K562 (cell line): ENCODE measurements around the gene PIK3R2. TPM values are rescaled to one million over a fixed set of nuclear protein-coding genes. Genes with fewer than 3 reads are reported as not detected.

Experiments
- ATF1 ChIP-seq, 2 experiments: fragments of 450-650 bp in 1 of 2; IDR thresholded peaks; 2 replicates each; pipeline ENCODE4 v1.6.1; 2016; ENCODE audit warnings: missing compliant biosample characterization in 1 of 2, missing genetic modification characterization in 1 of 2
- BACH1 ChIP-seq: fragments of 200-800 bp; sonication (Bioruptor generic); IDR thresholded peaks from 2 replicates; pipeline ENCODE4 v1.6.1; 2016; ENCODE audit warnings: missing genetic modification characterization, missing compliant biosample characterization
- CEBPG ChIP-seq, 3 experiments: fragments of 200-800 bp in 1 of 3; sonication (Bioruptor generic) in 1 of 3; sonication (generic) in 1 of 3; formaldehyde crosslinking in 1 of 3; IDR thresholded peaks in 2 of 3; conservative IDR thresholded peaks in 1 of 3; 2 replicates each; pipeline versions ENCODE4 v1.6.1 to v1.8.0; 2016 to 2022; ENCODE audit warnings: missing compliant biosample characterization in 2 of 3, missing genetic modification characterization in 2 of 3, mild to moderate bottlenecking in 1 of 3, missing genetic modification reagents in 1 of 3
- FOXK2 ChIP-seq, 2 experiments: fragments of 450-650 bp; IDR thresholded peaks in 1 of 2; conservative IDR thresholded peaks in 1 of 2; 2 replicates each; pipeline ENCODE4 v1.6.1; 2016; ENCODE audit warnings: low read depth in 2 of 2, mild to moderate bottlenecking in 1 of 2
- FOXP1 ChIP-seq: sonication (generic); formaldehyde crosslinking; IDR thresholded peaks from 2 replicates; pipeline ENCODE4 v1.8.0; 2022; ENCODE audit warnings: mild to moderate bottlenecking, missing genetic modification reagents
- GTF2A2 ChIP-seq: IDR thresholded peaks from 2 replicates; pipeline ENCODE4 v1.6.1; 2016; ENCODE audit warnings: mild to moderate bottlenecking, missing genetic modification characterization, missing compliant biosample characterization
- HCFC1 ChIP-seq: IDR thresholded peaks from 2 replicates; pipeline ENCODE4 v1.6.1; 2012; ENCODE audit warnings: low read depth, low read length, improper control_type of control experiment
- IRF1 ChIP-seq: sonication (generic); formaldehyde crosslinking; IDR thresholded peaks from 2 replicates; pipeline ENCODE4 v1.8.0; 2022; ENCODE audit warnings: missing genetic modification reagents, mild to moderate bottlenecking, borderline replicate concordance
- MBD2 ChIP-seq: sonication (generic); IDR thresholded peaks from 2 replicates; pipeline ENCODE4 v1.6.1; 2016; ENCODE audit warnings: low read depth, borderline replicate concordance
- NR1H2 ChIP-seq: sonication (generic); formaldehyde crosslinking; IDR thresholded peaks from 2 replicates; pipeline ENCODE4 v1.4.0; 2020; ENCODE audit warnings: mild to moderate bottlenecking, missing genetic modification reagents
- PRPF4 ChIP-seq: fragments of 200-400 bp; formaldehyde crosslinking; IDR thresholded peaks from one replicate; pipeline ENCODE4 v1.6.1; 2017; ENCODE audit warnings: low read length, low read depth, mild to moderate bottlenecking; ENCODE audit not compliant: insufficient read depth, poor library complexity, severe bottlenecking
- RAD21 ChIP-seq, 2 experiments: fragments of 250-450 bp in 1 of 2; fragments of 450-650 bp in 1 of 2; sonication (Bioruptor Pico) in 1 of 2; formaldehyde crosslinking in 1 of 2; IDR thresholded peaks in 1 of 2; conservative IDR thresholded peaks in 1 of 2; 2 replicates each; pipeline versions ENCODE4 v1.4.0 to v1.8.0; 2020 to 2022; ENCODE audit warnings: mild to moderate bottlenecking in 2 of 2, moderate library complexity in 1 of 2
- RBM39 ChIP-seq: fragments of 200-400 bp; formaldehyde crosslinking; optimal IDR thresholded peaks from 2 replicates; pipeline ENCODE3; 2018; ENCODE audit warnings: low read depth, low read length
- RFX7 ChIP-seq: fragments of 250-450 bp; sonication (Bioruptor Pico); IDR thresholded peaks from 2 replicates; pipeline ENCODE4 v1.5.1; 2021; ENCODE audit warnings: mild to moderate bottlenecking
- RHOXF2B ChIP-seq: fragments of 250-450 bp; sonication (Bioruptor Pico); conservative IDR thresholded peaks from 2 replicates; pipeline ENCODE4 v1.5.1; 2021
- SMAD1 ChIP-seq: fragments of 150-350 bp; IDR thresholded peaks from 2 replicates; pipeline ENCODE4 v1.6.1; 2014; ENCODE audit warnings: low read length, low read depth; ENCODE audit not compliant: partially characterized antibody
- ZNF24 ChIP-seq: fragments of 450-650 bp; IDR thresholded peaks from 2 replicates; pipeline ENCODE4 v1.6.1; 2016
- ZNF384 ChIP-seq: IDR thresholded peaks from 2 replicates; pipeline ENCODE4 v1.6.1; 2012; ENCODE audit warnings: low read depth, low read length, improper control_type of control experiment
- polyA plus RNA-seq, 8 experiments: library from polyadenylated mRNA; depleted of rRNA in 4 of 8; stranded (reverse) in 5 of 8; unstranded in 3 of 8; fragments of >200 nt; fragmentation: Nextera tagmentation in 2 of 8; fragmentation: Illumina TruSeq in 1 of 8; extraction: Ambion mirVana in 2 of 8; extraction: Trizol in 1 of 8; gene quantifications; 2 replicates each; pipeline versions ENCODE4 v1.2.1 to v1.2.3, GENCODE V29; 2011 to 2014; ENCODE audit warnings: inconsistent platforms in 1 of 8, missing spikeins in 1 of 8
- total RNA-seq, 7 experiments: library from RNA; depleted of rRNA in 6 of 7; stranded (reverse); fragments of >200 nt in 6 of 7; fragmentation: Illumina TruSeq in 2 of 7; extraction: Trizol in 2 of 7; gene quantifications; 2 replicates each; pipeline versions ENCODE4 v1.2.1 to v1.2.3, GENCODE V29; 2011 to 2021; ENCODE audit warnings: low replicate concordance in 1 of 7
- TF ChIP-seq, protein P1 (sequence below): fragments of 450-650 bp; formaldehyde crosslinking; IDR thresholded peaks from 2 replicates; pipeline ENCODE4 v1.4.0; 2022; ENCODE audit warnings: missing genetic modification characterization
- TF ChIP-seq, protein P2 (sequence below): fragments of 450-650 bp; IDR thresholded peaks from 2 replicates; pipeline ENCODE4 v1.6.1; 2014; ENCODE audit warnings: low read depth, mild to moderate bottlenecking, moderate library complexity, borderline replicate concordance
- TF ChIP-seq, protein P3 (sequence below): fragments of 250-450 bp; sonication (Bioruptor Pico); IDR thresholded peaks from 2 replicates; pipeline ENCODE4 v1.5.0; 2021
- TF ChIP-seq, protein P4 (sequence below), 3 experiments: IDR thresholded peaks in 2 of 3; conservative IDR thresholded peaks in 1 of 3; 2 replicates each; pipeline ENCODE4 v1.5.1; 2011 to 2012; ENCODE audit warnings: low read length in 3 of 3, mild to moderate bottlenecking in 3 of 3, control low read depth in 2 of 3, improper control_type of control experiment in 1 of 3, inconsistent platforms in 1 of 3, low read depth in 1 of 3, mixed read lengths in 1 of 3, moderate library complexity in 1 of 3; ENCODE audit not compliant: insufficient read depth in 2 of 3

PIK3R2 gene
- total and polyA plus RNA-seq, 9 of the 15 experiments (the other 6 are each of a cell fraction or from before 2014, with no cell fraction given), result 0.39 to 37.9 (median 5.3) TPM

GRCh38 chr19:18152442-18152816, 534 bp upstream of the PIK3R2 start (continued):
- TF ChIP-seq RBM39 (no peak), CEBPG (CRISPR knock-in tag; IDR thresholded peaks at IDR 0.05) (no peak), CEBPG (tag; conservative IDR thresholded peaks at IDR 0.05 in 1 of 2, IDR thresholded peaks at IDR 0.05 in 1 of 2) (no peak), RAD21 (CRISPR knock-in tag; conservative IDR thresholded peaks at IDR 0.05 in 1 of 2, IDR thresholded peaks at IDR 0.05 in 1 of 2) (peak; percentile 44 to 50), GTF2A2 (tag) (no peak), PRPF4 (no peak), MBD2 (0 out of 2 replicates have a peak, but pooled peaks have one; percentile 18), ZNF24 (peak; percentile 71; the same call in 1 of the 2 replicates), BACH1 (tag) (no peak), HCFC1 (peak; percentile 42; the same call in 1 of the 2 replicates), FOXP1 (CRISPR knock-in tag) (no peak), IRF1 (CRISPR knock-in tag) (no peak), RFX7 (CRISPR knock-in tag) (no peak), RHOXF2B (CRISPR knock-in tag) (no peak), SMAD1 (no peak), FOXK2 (conservative IDR thresholded peaks at IDR 0.05 in 1 of 2, IDR thresholded peaks at IDR 0.05 in 1 of 2; ENCODE audit: low read depth in 2 of 2) (peak; percentile 83 to 88), ZNF384 (no peak), NR1H2 (CRISPR knock-in tag) (no peak), ATF1 (CRISPR knock-in tag; IDR thresholded peaks at IDR 0.05) (no peak), ATF1 (tag; IDR thresholded peaks at IDR 0.05) (no peak)
- TF ChIP-seq, protein P1, sequence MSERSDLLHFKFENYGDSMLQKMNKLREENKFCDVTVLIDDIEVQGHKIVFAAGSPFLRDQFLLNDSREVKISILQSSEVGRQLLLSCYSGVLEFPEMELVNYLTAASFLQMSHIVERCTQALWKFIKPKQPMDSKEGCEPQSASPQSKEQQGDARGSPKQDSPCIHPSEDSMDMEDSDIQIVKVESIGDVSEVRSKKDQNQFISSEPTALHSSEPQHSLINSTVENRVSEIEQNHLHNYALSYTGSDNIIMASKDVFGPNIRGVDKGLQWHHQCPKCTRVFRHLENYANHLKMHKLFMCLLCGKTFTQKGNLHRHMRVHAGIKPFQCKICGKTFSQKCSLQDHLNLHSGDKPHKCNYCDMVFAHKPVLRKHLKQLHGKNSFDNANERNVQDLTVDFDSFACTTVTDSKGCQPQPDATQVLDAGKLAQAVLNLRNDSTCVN (CRISPR knock-in tag), result no peak
- TF ChIP-seq, protein P2, sequence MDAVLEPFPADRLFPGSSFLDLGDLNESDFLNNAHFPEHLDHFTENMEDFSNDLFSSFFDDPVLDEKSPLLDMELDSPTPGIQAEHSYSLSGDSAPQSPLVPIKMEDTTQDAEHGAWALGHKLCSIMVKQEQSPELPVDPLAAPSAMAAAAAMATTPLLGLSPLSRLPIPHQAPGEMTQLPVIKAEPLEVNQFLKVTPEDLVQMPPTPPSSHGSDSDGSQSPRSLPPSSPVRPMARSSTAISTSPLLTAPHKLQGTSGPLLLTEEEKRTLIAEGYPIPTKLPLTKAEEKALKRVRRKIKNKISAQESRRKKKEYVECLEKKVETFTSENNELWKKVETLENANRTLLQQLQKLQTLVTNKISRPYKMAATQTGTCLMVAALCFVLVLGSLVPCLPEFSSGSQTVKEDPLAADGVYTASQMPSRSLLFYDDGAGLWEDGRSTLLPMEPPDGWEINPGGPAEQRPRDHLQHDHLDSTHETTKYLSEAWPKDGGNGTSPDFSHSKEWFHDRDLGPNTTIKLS, result no peak; the same call in 1 of the 2 replicates
- TF ChIP-seq, protein P3, sequence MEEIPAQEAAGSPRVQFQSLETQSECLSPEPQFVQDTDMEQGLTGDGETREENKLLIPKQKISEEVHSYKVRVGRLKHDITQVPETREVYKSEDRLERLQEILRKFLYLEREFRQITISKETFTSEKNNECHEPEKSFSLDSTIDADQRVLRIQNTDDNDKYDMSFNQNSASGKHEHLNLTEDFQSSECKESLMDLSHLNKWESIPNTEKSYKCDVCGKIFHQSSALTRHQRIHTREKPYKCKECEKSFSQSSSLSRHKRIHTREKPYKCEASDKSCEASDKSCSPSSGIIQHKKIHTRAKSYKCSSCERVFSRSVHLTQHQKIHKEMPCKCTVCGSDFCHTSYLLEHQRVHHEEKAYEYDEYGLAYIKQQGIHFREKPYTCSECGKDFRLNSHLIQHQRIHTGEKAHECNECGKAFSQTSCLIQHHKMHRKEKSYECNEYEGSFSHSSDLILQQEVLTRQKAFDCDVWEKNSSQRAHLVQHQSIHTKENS (CRISPR knock-in tag), result no peak
- TF ChIP-seq, protein P4, sequence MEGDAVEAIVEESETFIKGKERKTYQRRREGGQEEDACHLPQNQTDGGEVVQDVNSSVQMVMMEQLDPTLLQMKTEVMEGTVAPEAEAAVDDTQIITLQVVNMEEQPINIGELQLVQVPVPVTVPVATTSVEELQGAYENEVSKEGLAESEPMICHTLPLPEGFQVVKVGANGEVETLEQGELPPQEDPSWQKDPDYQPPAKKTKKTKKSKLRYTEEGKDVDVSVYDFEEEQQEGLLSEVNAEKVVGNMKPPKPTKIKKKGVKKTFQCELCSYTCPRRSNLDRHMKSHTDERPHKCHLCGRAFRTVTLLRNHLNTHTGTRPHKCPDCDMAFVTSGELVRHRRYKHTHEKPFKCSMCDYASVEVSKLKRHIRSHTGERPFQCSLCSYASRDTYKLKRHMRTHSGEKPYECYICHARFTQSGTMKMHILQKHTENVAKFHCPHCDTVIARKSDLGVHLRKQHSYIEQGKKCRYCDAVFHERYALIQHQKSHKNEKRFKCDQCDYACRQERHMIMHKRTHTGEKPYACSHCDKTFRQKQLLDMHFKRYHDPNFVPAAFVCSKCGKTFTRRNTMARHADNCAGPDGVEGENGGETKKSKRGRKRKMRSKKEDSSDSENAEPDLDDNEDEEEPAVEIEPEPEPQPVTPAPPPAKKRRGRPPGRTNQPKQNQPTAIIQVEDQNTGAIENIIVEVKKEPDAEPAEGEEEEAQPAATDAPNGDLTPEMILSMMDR (IDR thresholded peaks at IDR 0.05 in 2 of 3, conservative IDR thresholded peaks at IDR 0.05 in 1 of 3; ENCODE audit: insufficient read depth in 2 of 3, low read depth in 1 of 3, low read length in 3 of 3), result peak; percentile 74 to 92 (median 86)
